Smooth muscle cell of the coronary artery (primary cell): ENCODE data around the gene POTEB3. TPM values are rescaled to one million over a fixed set of nuclear protein-coding genes. Genes with fewer than 3 reads are reported as not detected.

ENCODE experiments used
- total RNA-seq: library from RNA; depleted of rRNA; stranded (reverse); fragments of >200 nt; gene quantifications from 2 replicates; pipeline ENCODE4 v1.2.3, GENCODE V29; 2014; ENCODE audit warnings: low replicate concordance

POTEB3 gene
- total RNA-seq, result not detected in 2 replicates

GRCh38 chr15:21440399-21440798 lies at the start of gene POTEB3:
TSS of gene POTEB3 (minus strand) at chr15:21440499. CDS start at chr15:21440011, 488 bp downstream.

